Trophoblast cell (in vitro differentiated cells and primary cell): ENCODE data around the gene NFE2L3.

Experiments used
- DNase-seq, 2 donors: peaks; one replicate each; pipeline ENCODE4 v3.0.0-alpha.2; 2016
- H2AFZ ChIP-seq: 2 replicates; pipeline ENCODE4 v1.6.1; 2013; ENCODE audit warnings: low read length, moderate library complexity, mild to moderate bottlenecking; ENCODE audit not compliant: insufficient read depth, poor library complexity
- H2AK5ac ChIP-seq: 2 replicates; pipeline ENCODE4 v1.6.1; 2013; ENCODE audit warnings: mild to moderate bottlenecking, low read length
- H2BK120ac ChIP-seq: 2 replicates; pipeline ENCODE4 v1.6.1; 2013; ENCODE audit warnings: low read length, mild to moderate bottlenecking, moderate library complexity; ENCODE audit not compliant: insufficient read depth, poor library complexity
- H2BK12ac ChIP-seq: 2 replicates; pipeline ENCODE4 v1.6.1; 2013; ENCODE audit warnings: mild to moderate bottlenecking, low read length, moderate library complexity
- H2BK5ac ChIP-seq: 2 replicates; pipeline ENCODE4 v1.6.1; 2013; ENCODE audit warnings: low read length, low read depth, moderate library complexity, mild to moderate bottlenecking; ENCODE audit not compliant: poor library complexity
- H3K14ac ChIP-seq: 2 replicates; pipeline ENCODE4 v1.6.1; 2013; ENCODE audit warnings: mild to moderate bottlenecking, low read length
- H3K18ac ChIP-seq: 2 replicates; pipeline ENCODE4 v1.6.1; 2013; ENCODE audit warnings: mild to moderate bottlenecking, low read length
- H3K23ac ChIP-seq: 2 replicates; pipeline ENCODE4 v1.6.1; 2013; ENCODE audit warnings: low read length
- H3K27ac ChIP-seq: 2 replicates; pipeline ENCODE4 v1.5.1; 2013; ENCODE audit warnings: low read depth, mild to moderate bottlenecking, inconsistent platforms, low read length, moderate library complexity
- H3K27me3 ChIP-seq: 2 replicates; pipeline ENCODE4 v1.6.1; 2013; ENCODE audit warnings: inconsistent platforms, mild to moderate bottlenecking, low read length, moderate library complexity; ENCODE audit not compliant: insufficient read depth
- H3K36me3 ChIP-seq, 2 experiments: 1 replicate in 1 of 2; 2 replicates in 1 of 2; pipeline ENCODE4 v1.6.1; 2013; ENCODE audit warnings: low read length in 2 of 2, mild to moderate bottlenecking in 2 of 2, moderate library complexity in 1 of 2; ENCODE audit not compliant: insufficient read depth in 2 of 2, control insufficient read depth in 1 of 2
- H3K4ac ChIP-seq: 2 replicates; pipeline ENCODE4 v1.6.1; 2013; ENCODE audit warnings: low read depth, mild to moderate bottlenecking, low read length, moderate library complexity
- H3K4me1 ChIP-seq, 2 experiments: 1 replicate in 1 of 2; 2 replicates in 1 of 2; pipeline ENCODE4 v1.6.1; 2013; ENCODE audit warnings: low read length in 2 of 2, mild to moderate bottlenecking in 2 of 2, moderate library complexity in 1 of 2; ENCODE audit not compliant: insufficient read depth in 2 of 2, control insufficient read depth in 1 of 2
- H3K4me2 ChIP-seq: 2 replicates; pipeline ENCODE4 v1.6.1; 2013; ENCODE audit warnings: inconsistent platforms, mild to moderate bottlenecking, low read length, moderate library complexity
- H3K4me3 ChIP-seq: 2 replicates; pipeline ENCODE4 v1.5.1; 2013; ENCODE audit warnings: mild to moderate bottlenecking, low read depth, low read length, inconsistent platforms
- H3K79me1 ChIP-seq: one replicate; pipeline ENCODE4 v1.6.1; 2013; ENCODE audit warnings: low read length
- H3K79me2 ChIP-seq: 2 replicates; pipeline ENCODE4 v1.6.1; 2013; ENCODE audit warnings: low read length, mild to moderate bottlenecking; ENCODE audit not compliant: control insufficient read depth, insufficient read depth, poor library complexity
- H3K9ac ChIP-seq: 2 replicates; pipeline ENCODE4 v1.6.1; 2013; ENCODE audit warnings: mild to moderate bottlenecking, low read length
- H3K9me3 ChIP-seq: 2 replicates; pipeline ENCODE4 v1.6.1; 2013; ENCODE audit warnings: low read depth, mild to moderate bottlenecking, control low read depth, inconsistent platforms, low read length; ENCODE audit not compliant: insufficient read depth
- H4K12ac ChIP-seq: 2 replicates; pipeline ENCODE4 v1.6.1; 2013; ENCODE audit warnings: low read depth, mild to moderate bottlenecking, low read length, moderate library complexity
- H4K8ac ChIP-seq: 2 replicates; pipeline ENCODE4 v1.6.1; 2013; ENCODE audit warnings: low read depth, mild to moderate bottlenecking, low read length, moderate library complexity
- H4K91ac ChIP-seq: one replicate; pipeline ENCODE4 v1.6.1; 2013; ENCODE audit warnings: low read depth, mild to moderate bottlenecking, low read length, moderate library complexity
- WGBS: extraction: QIAGEN DNeasy Blood & Tissue Kit; methylation state at CpG from one replicate; pipeline ENCODE4 v1.1.7; 2013; ENCODE audit warnings: missing lambda C conversion rate; ENCODE audit not compliant: insufficient read length, insufficient coverage; ENCODE audit errors: extremely low coverage; 5-methylcytosine and 5-hydroxymethylcytosine counted together

Gene NFE2L3

GRCh38 chr7:26168458-26169023 lies 16.5 kb downstream of the NFE2L3 start:
- Histone ChIP-seq H3K27me3 (no peaks in the 10 kb centered on the region), H3K79me2 (no peaks in the 10 kb centered on the region), H2AK5ac (no peak overlapping the region), H4K8ac (no peak overlapping the region), H3K36me3 (no peaks in the 10 kb centered on the region), H3K27ac (no peak overlapping the region), H2AFZ (no peak overlapping the region), H3K4me3 (no peak overlapping the region), H3K4me2 (no peak overlapping the region), H3K4ac (no peak overlapping the region), H2BK5ac (no peak overlapping the region), H2BK12ac (no peak overlapping the region), H4K91ac (no peak overlapping the region), H3K9me3 (no peaks in the 10 kb centered on the region), H3K79me1 (peaks cover 3% of the 10 kb centered on the region), H4K12ac (no peak overlapping the region), H3K9ac (no peak overlapping the region), H3K4me1 (peaks cover 7 to 11% of the 10 kb centered on the region in 2 experiments), H2BK120ac (no peak overlapping the region), H3K23ac (no peak overlapping the region), H3K18ac (no peak overlapping the region), H3K14ac (no peak overlapping the region)
- no peak for DNase-seq
- WGBS: no CpG with 5 or more reads among the region's 6 CpGs

DNA sequence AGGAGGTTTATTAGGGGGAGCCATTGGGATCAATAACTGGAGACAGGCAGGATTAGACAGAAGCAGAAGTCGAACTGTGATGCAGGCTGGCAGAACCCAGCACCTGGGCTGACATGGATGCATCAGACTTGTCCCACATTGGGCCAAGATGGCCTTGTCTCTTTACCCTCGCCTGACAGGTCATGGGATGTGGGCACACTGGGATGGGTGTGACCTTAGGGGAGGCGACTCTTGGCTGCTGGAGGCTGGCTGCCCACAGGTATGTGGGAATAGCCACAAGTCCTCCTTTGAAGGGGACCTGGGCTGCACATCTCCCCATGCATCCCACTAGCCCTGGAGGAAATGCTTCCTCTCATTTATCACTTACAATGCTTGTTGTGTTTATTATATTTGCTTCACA lies 17.3 kb downstream of the NFE2L3 start:
- Histone ChIP-seq H3K14ac (no peak overlapping the region), H3K4me1 (peaks cover 7 to 11% of the 10 kb centered on the region in 2 experiments), H3K18ac (no peak overlapping the region), H3K79me1 (peaks cover 3% of the 10 kb centered on the region), H3K36me3 (no peaks in the 10 kb centered on the region), H2AK5ac (no peak overlapping the region), H4K8ac (no peak overlapping the region), H3K4me3 (no peak overlapping the region), H3K9ac (no peak overlapping the region), H3K23ac (no peak overlapping the region), H3K79me2 (no peaks in the 10 kb centered on the region), H2BK120ac (no peak overlapping the region), H2AFZ (no peak overlapping the region), H3K4ac (no peak overlapping the region), H3K4me2 (no peak overlapping the region), H2BK5ac (no peak overlapping the region), H4K12ac (no peak overlapping the region), H3K27ac (no peak overlapping the region), H3K9me3 (no peaks in the 10 kb centered on the region), H4K91ac (no peak overlapping the region), H3K27me3 (no peaks in the 10 kb centered on the region), H2BK12ac (no peak overlapping the region)
- no peak for DNase-seq
- WGBS: no CpG with 5 or more reads among the region's 3 CpGs

DNA sequence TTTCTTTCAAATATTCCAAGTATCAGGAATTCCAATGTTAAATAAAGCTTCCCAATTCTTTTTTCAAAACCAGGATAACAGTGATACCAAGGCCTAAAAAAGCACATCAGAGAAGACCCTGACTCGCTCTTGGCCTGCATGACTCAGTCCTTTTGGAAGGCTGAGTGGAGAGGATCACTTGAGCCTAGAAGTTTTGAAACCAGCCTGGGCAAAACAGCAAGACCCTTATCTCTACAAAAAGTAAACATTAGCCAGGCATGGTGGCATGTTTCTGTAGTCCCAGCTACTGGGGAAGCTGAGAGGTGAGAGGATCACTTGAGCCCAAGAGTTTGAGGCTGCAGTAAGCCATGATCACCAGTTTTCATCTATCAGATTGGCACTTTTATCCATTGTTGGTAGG lies 18.7 kb downstream of the NFE2L3 start:
- WGBS: no CpG with 5 or more reads among the region's 1 CpG
- H3K23ac ChIP-seq: no peak overlapping the region
- H2AK5ac ChIP-seq: no peak overlapping the region
- no peak overlapping the region for H2BK12ac ChIP-seq
- no peaks in the 10 kb centered on the region for H3K27me3 ChIP-seq
- H3K4me1 ChIP-seq: peaks cover 7 to 11% of the 10 kb centered on the region in 2 experiments
- no peak overlapping the region for H3K14ac ChIP-seq
- peak in 1 of 2 donors; percentile 53 for DNase-seq
- H2BK120ac ChIP-seq: no peak overlapping the region
- no peak overlapping the region for H3K18ac ChIP-seq
- no peak overlapping the region for H3K4me2 ChIP-seq
- no peak overlapping the region for H2BK5ac ChIP-seq
- H4K8ac ChIP-seq: no peak overlapping the region
- H3K79me2 ChIP-seq: no peaks in the 10 kb centered on the region
- H3K9me3 ChIP-seq: no peaks in the 10 kb centered on the region
- no peak overlapping the region for H4K12ac ChIP-seq
- H2AFZ ChIP-seq: no peak overlapping the region
- H3K4ac ChIP-seq: no peak overlapping the region
- H3K79me1 ChIP-seq: peaks cover 3% of the 10 kb centered on the region
- H4K91ac ChIP-seq: no peak overlapping the region
- H3K36me3 ChIP-seq: peaks cover 0 to 1% of the 10 kb centered on the region in 2 experiments
- no peak overlapping the region for H3K4me3 ChIP-seq
- no peak overlapping the region for H3K9ac ChIP-seq
- no peak overlapping the region for H3K27ac ChIP-seq

DNA sequence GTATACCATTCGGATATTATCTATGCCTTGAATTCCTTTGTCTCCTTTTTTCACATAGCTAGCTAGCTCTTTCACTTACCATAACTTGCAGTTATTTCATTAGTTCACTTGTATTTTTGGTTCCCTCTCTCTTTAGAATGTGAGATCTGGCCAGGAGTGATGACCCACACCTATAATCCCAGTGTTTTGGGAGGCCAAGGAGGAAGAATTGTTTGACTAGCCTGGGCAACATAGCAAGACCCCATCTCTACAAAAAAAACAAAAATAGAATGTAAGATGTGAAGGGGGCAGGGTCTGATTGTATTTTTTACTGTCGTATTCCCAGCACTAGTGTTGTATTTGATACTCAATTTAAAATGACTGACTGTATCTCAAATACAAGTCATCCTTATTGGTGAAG lies 19.6 kb downstream of the NFE2L3 start:
- no CpG with 5 or more reads among the region's 2 CpGs for WGBS

More for the DNA sequence above, 19.6 kb downstream of the NFE2L3 start:
- Histone ChIP-seq H3K36me3 (peaks cover 0 to 1% of the 10 kb centered on the region in 2 experiments), H3K27me3 (no peaks in the 10 kb centered on the region), H3K18ac (no peak overlapping the region), H4K8ac (no peak overlapping the region), H3K4me1 (peaks cover 5 to 6% of the 10 kb centered on the region in 2 experiments), H3K9me3 (no peaks in the 10 kb centered on the region), H3K4me3 (no peak overlapping the region), H2AFZ (no peak overlapping the region), H4K12ac (no peak overlapping the region), H3K14ac (no peak overlapping the region), H3K79me1 (no peaks in the 10 kb centered on the region), H3K9ac (no peak overlapping the region), H3K4me2 (no peak overlapping the region), H4K91ac (no peak overlapping the region), H3K4ac (no peak overlapping the region), H2AK5ac (no peak overlapping the region), H3K27ac (no peak overlapping the region), H3K23ac (no peak overlapping the region), H2BK5ac (no peak overlapping the region), H3K79me2 (no peaks in the 10 kb centered on the region), H2BK12ac (no peak overlapping the region), H2BK120ac (no peak overlapping the region)
- DNase-seq: no peak
